CD4-positive, alpha-beta T cell treated with Interleukin-10 for 1 hour (primary cell): ENCODE data around the gene CAND2.
A peak's percentile ranks its signal among the peaks of the same experiment; 100 is the strongest.
"Not testable (repeated sequence)": the region's sequence is repeated elsewhere in the genome, so short reads cannot be mapped to it uniquely, and the experiment has no call there.

Source experiments
- DNase-seq: peaks from one replicate; pipeline ENCODE4 v3.0.0-alpha.2; 2020

The CAND2 gene

GRCh38 chr3:12772462-12772861 lies 24.0 kb upstream of the CAND2 start:
- DNase-seq: no peak

GRCh38 chr3:12773030-12773709 lies 23.3 kb upstream of the CAND2 start:
- DNase-seq: no peak

- DNase-seq: no peak
Measured at GRCh38 chr3:12773710-12774086, 22.8 kb upstream of the CAND2 start.

- DNase-seq: no peak
Measured at GRCh38 chr3:12774619-12775018, 21.9 kb upstream of the CAND2 start.

- DNase-seq: no peak
Measured at GRCh38 chr3:12775226-12775625, 21.3 kb upstream of the CAND2 start.

- not testable (repeated sequence) for DNase-seq
Measured at GRCh38 chr3:12775970-12776369, 20.5 kb upstream of the CAND2 start.

GRCh38 chr3:12777171-12777570 lies 19.3 kb upstream of the CAND2 start:
- DNase-seq: no peak

- DNase-seq: no peak
Measured at GRCh38 chr3:12780751-12781150, 15.7 kb upstream of the CAND2 start.

- DNase-seq: no peak
Measured at GRCh38 chr3:12782172-12782815, 14.2 kb upstream of the CAND2 start.

GRCh38 chr3:12785096-12785495 lies 11.4 kb upstream of the CAND2 start:
- no peak for DNase-seq

GRCh38 chr3:12787346-12787745 lies 9.1 kb upstream of the CAND2 start:
- peak; percentile 63 for DNase-seq

- DNase-seq: not testable (repeated sequence)
Measured at GRCh38 chr3:12787967-12788690, 8.4 kb upstream of the CAND2 start.

GRCh38 chr3:12791430-12791829 lies 5.0 kb upstream of the CAND2 start:
- DNase-seq: no peak

- no peak for DNase-seq
Measured at GRCh38 chr3:12793701-12794100, 2.8 kb upstream of the CAND2 start.

GRCh38 chr3:12797124-12797891 lies 828 bp downstream of the CAND2 start:
- no peak for DNase-seq

- DNase-seq: no peak
Measured at GRCh38 chr3:12797892-12798558, 1.5 kb downstream of the CAND2 start.

- no peak for DNase-seq
Measured at GRCh38 chr3:12798559-12799179, 2.2 kb downstream of the CAND2 start.

GRCh38 chr3:12799525-12800440 lies 3.3 kb downstream of the CAND2 start:
- DNase-seq: no peak

GRCh38 chr3:12803371-12803770 lies 6.9 kb downstream of the CAND2 start:
- DNase-seq: no peak

- no peak for DNase-seq
Measured at GRCh38 chr3:12807066-12807465, 10.6 kb downstream of the CAND2 start.
